ENCODE results near the gene MAT2A. TPM values are rescaled to one million over a fixed set of nuclear protein-coding genes. Genes with fewer than 3 reads are reported as not detected.
"Not testable (repeated sequence)": the region's sequence is repeated elsewhere in the genome, so short reads cannot be mapped to it uniquely, and the experiment has no call there.

The MAT2A gene
- total RNA-seq, 2 donors from 2014 or later = 105 to 156 TPM

- Histone ChIP-seq H3K4me3 (no peak overlapping the region), H3K4me1 (no peaks in the 10 kb centered on the region), H3K27ac (peak overlapping the region; percentile 48), H3K9ac (ENCODE audit: low read depth in 2 of 2, low read length in 2 of 2) (no peak overlapping the region), H3K27me3 (no peaks in the 10 kb centered on the region), H3K36me3 (no peaks in the 10 kb centered on the region), H3K9me3 (no peaks in the 10 kb centered on the region)
- intact Hi-C loops (cut with DNase I) = no loop called here
- TF ChIP-seq CTCF (IDR thresholded peaks at IDR 0.05) = no peak
- no peak for DNase-seq
Measured at GRCh38 chr2:85590950-85591349, 52.0 kb downstream of the MAT2A start.

GRCh38 chr2:85591563-85591962 lies 52.6 kb downstream of the MAT2A start:
- Histone ChIP-seq H3K27ac (no peak overlapping the region), H3K4me1 (peaks cover 4% of the 10 kb centered on the region), H3K9me3 (no peaks in the 10 kb centered on the region), H3K9ac (ENCODE audit: low read depth in 2 of 2, low read length in 2 of 2) (peak overlapping the region in 1 of 2 donors; percentile 30), H3K27me3 (no peaks in the 10 kb centered on the region), H3K36me3 (no peaks in the 10 kb centered on the region), H3K4me3 (no peak overlapping the region)
- intact Hi-C loops (cut with DNase I) = no loop called here
- no peak for TF ChIP-seq CTCF (IDR thresholded peaks at IDR 0.05)
- DNase-seq = no peak

GRCh38 chr2:85592299-85592698 lies 53.3 kb downstream of the MAT2A start:
- intact Hi-C loops (cut with DNase I); H3K4me1 ChIP-seq; DNase-seq; H3K4me3 ChIP-seq; H3K36me3 ChIP-seq; H3K27ac ChIP-seq; H3K9ac ChIP-seq (ENCODE audit: low read depth in 2 of 2, low read length in 2 of 2); H3K27me3 ChIP-seq; H3K9me3 ChIP-seq: not testable (repeated sequence)

- Histone ChIP-seq H3K4me3 (no peak overlapping the region), H3K9me3 (no peaks in the 10 kb centered on the region), H3K4me1 (peaks cover 6% of the 10 kb centered on the region), H3K27ac (no peak overlapping the region), H3K9ac (ENCODE audit: low read depth in 2 of 2, low read length in 2 of 2) (no peak overlapping the region), H3K36me3 (no peaks in the 10 kb centered on the region), H3K27me3 (no peaks in the 10 kb centered on the region)
- intact Hi-C loops (cut with DNase I) = no loop called here
- DNase-seq = no peak
- no peak for TF ChIP-seq CTCF (IDR thresholded peaks at IDR 0.05)
Measured at GRCh38 chr2:85593023-85593422, 54.1 kb downstream of the MAT2A start.

Other genes starting within 250 kb of the MAT2A start
- gene TGOLN2, start 211.2 kb upstream of the MAT2A start, total RNA-seq = 100 to 1,000 TPM; 140 to 162 TPM
- 100 to 1,000 TPM; 145 to 190 TPM for gene RETSAT, start 184.6 kb upstream of the MAT2A start, total RNA-seq
- gene ELMOD3, start 184.4 kb upstream of the MAT2A start, total RNA-seq = 10 to 100 TPM; 13.4 to 19.4 TPM
- 100 to 1,000 TPM; 102 to 105 TPM for gene CAPG, start 128.8 kb upstream of the MAT2A start, total RNA-seq
- gene SH2D6, start 120.5 kb upstream of the MAT2A start, total RNA-seq = 1 to 10 TPM; 1.6 to 9.2 TPM
- 10 to 100 TPM; 25.7 to 49.9 TPM for gene GGCX, start 22.3 kb downstream of the MAT2A start, total RNA-seq
- 100 to 1,000 TPM; 185 to 222 TPM for gene VAMP8, start 38.4 kb downstream of the MAT2A start, total RNA-seq
- gene VAMP5, start 45.3 kb downstream of the MAT2A start, total RNA-seq = 10 to 100 TPM; 14.0 to 16.9 TPM
- gene RNF181, start 56.6 kb downstream of the MAT2A start, total RNA-seq = 100 to 1,000 TPM in 1 of 2 donors, 10 to 100 TPM in 1; 86.0 to 106 TPM
- gene TMEM150A, start 63.5 kb downstream of the MAT2A start, total RNA-seq = 1 to 10 TPM; 5.2 to 7.2 TPM
- gene C2orf68, start 72.9 kb downstream of the MAT2A start, total RNA-seq = 10 to 100 TPM; 36.8 to 40.5 TPM
- 10 to 100 TPM; 39.1 to 50.5 TPM for gene USP39, start 77.0 kb downstream of the MAT2A start, total RNA-seq
- gene SFTPB, start 129.0 kb downstream of the MAT2A start, total RNA-seq = 10 to 100 TPM in 1 of 2 donors, under 1 TPM in 1; 0.29 to 17.3 TPM
- gene GNLY, start 155.2 kb downstream of the MAT2A start, total RNA-seq = 1 to 10 TPM in 1 of 2 donors, under 1 TPM in 1; 0.32 to 4.7 TPM
- gene ATOH8, start 214.8 kb downstream of the MAT2A start, total RNA-seq = 1 to 10 TPM; 2.5 TPM